Thyroid gland (tissue), 4 donors: Measurements from ENCODE around the gene SNX11.

Source experiments
- POLR2A ChIP-seq, 2 donors: fragments of 450-650 bp; IDR thresholded peaks; one replicate each; pipeline ENCODE4 v1.6.1; 2017; ENCODE audit warnings: antibody characterized with exemption in 2 of 2, mild to moderate bottlenecking in 2 of 2, moderate library complexity in 1 of 2
- TF ChIP-seq, protein P1 (sequence below), 6 experiments: fragments of 200-600 bp in 3 of 6; fragments of 450-650 bp in 3 of 6; sonication (generic) in 3 of 6; IDR thresholded peaks; one replicate each; pipeline ENCODE4 v1.5.1; 2016 to 2019; ENCODE audit warnings: antibody characterized with exemption in 6 of 6, mild to moderate bottlenecking in 2 of 6, inconsistent platforms in 1 of 6, moderate library complexity in 1 of 6

DNA sequence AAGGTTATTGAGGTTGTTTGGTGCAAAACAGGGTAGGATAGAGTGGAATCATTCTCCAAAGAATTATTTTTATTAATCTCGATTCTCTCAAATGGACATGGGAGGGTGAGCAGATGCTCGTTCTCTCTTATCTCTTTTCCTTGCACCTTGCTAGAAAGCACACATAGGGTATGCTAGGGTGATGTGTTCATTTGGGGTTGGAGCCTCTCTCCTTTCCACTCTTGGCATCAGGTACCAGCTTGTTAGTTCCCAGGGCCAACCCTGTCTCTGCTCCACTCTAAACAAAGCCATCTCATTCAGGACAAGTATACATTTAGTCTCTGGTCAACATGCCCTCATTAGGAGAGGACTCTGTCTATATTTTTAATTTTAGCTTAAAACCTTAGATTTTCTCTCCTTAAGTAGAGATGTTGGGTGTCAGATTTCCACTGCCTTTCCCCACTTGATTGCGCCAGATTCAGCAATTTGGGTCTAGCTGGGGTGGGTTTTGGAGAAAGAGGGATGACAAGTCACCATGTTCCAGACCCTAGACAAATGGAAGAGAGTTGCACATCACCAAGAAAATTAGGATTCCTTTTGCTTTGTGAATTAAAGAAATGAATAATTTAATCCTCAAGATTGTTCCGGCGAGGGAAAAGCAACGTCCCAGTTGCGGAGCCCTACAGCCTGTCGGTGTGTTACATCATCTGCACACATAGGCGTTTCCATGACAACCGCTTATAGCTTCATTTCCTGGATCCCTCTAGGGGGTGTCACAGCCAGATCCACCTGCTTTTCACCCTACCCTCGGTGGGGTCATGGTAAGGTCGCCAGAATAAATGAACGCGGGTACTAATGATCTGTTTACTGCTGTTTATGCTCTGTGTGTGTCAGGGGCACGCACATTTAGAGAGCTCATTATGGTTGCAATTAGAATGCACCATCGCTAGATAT is 41.6 kb downstream of the SNX11 start:
- no peak for TF ChIP-seq POLR2A (IDR thresholded peaks at IDR 0.05)
- TF ChIP-seq, protein P1, sequence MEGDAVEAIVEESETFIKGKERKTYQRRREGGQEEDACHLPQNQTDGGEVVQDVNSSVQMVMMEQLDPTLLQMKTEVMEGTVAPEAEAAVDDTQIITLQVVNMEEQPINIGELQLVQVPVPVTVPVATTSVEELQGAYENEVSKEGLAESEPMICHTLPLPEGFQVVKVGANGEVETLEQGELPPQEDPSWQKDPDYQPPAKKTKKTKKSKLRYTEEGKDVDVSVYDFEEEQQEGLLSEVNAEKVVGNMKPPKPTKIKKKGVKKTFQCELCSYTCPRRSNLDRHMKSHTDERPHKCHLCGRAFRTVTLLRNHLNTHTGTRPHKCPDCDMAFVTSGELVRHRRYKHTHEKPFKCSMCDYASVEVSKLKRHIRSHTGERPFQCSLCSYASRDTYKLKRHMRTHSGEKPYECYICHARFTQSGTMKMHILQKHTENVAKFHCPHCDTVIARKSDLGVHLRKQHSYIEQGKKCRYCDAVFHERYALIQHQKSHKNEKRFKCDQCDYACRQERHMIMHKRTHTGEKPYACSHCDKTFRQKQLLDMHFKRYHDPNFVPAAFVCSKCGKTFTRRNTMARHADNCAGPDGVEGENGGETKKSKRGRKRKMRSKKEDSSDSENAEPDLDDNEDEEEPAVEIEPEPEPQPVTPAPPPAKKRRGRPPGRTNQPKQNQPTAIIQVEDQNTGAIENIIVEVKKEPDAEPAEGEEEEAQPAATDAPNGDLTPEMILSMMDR (IDR thresholded peaks at IDR 0.05), result no peak
